Gastrocnemius medialis (tissue), 4 donors: Measurements from ENCODE around the gene RNF224. TPM values are rescaled to one million over a fixed set of nuclear protein-coding genes. Genes with fewer than 3 reads are reported as not detected.

Experiments used
- ATAC-seq, 2 donors: fragments of 150-250 bp; one replicate each; pipeline ENCODE4 v1.9.1; 2016
- DNase-seq, 2 donors: peaks; one replicate each; pipeline ENCODE4 v3.0.0-alpha.2; 2019
- H3K27ac ChIP-seq, 4 donors: fragments of 200-600 bp; sonication (generic); 1 replicate in 1 of 4; 2 replicates in 3 of 4; pipeline ENCODE4 v1.5.1; 2016 to 2018; ENCODE audit warnings: mild to moderate bottlenecking in 2 of 4, moderate library complexity in 1 of 4
- H3K27me3 ChIP-seq, 3 donors: fragments of 200-600 bp; sonication (generic) in 2 of 3; 1 replicate in 1 of 3; 2 replicates in 2 of 3; pipeline versions ENCODE4 v1.5.1 to v1.6.0; 2016 to 2019; ENCODE audit warnings: mild to moderate bottlenecking in 1 of 3, moderate library complexity in 1 of 3
- H3K36me3 ChIP-seq, 2 donors: fragments of 200-600 bp; sonication (generic) in 1 of 2; one replicate each; pipeline ENCODE4 v1.5.1; 2017 to 2018
- H3K4me1 ChIP-seq, 2 donors: fragments of 200-600 bp; sonication (generic) in 1 of 2; one replicate each; pipeline ENCODE4 v1.5.1; 2016 to 2017; ENCODE audit warnings: mild to moderate bottlenecking in 2 of 2
- H3K4me3 ChIP-seq, 4 donors: fragments of 200-600 bp; sonication (generic) in 3 of 4; 1 replicate in 1 of 4; 2 replicates in 3 of 4; pipeline ENCODE4 v1.5.1; 2016 to 2019; ENCODE audit warnings: mild to moderate bottlenecking in 2 of 4
- H3K9me3 ChIP-seq, 3 donors: fragments of 200-600 bp; sonication (generic) in 2 of 3; 1 replicate in 1 of 3; 2 replicates in 2 of 3; pipeline ENCODE4 v1.5.1; 2016 to 2019
- CTCF ChIP-seq, 5 experiments: fragments of 450-650 bp in 3 of 5; fragments of 200-600 bp in 2 of 5; sonication (generic) in 2 of 5; IDR thresholded peaks in 4 of 5; conservative IDR thresholded peaks in 1 of 5; 1 replicate in 4 of 5; 2 replicates in 1 of 5; pipeline ENCODE4 v1.5.1; 2016 to 2019; ENCODE audit warnings: antibody characterized with exemption in 5 of 5, mild to moderate bottlenecking in 3 of 5, moderate library complexity in 3 of 5
- POLR2A ChIP-seq, 2 donors: fragments of 450-650 bp; IDR thresholded peaks; one replicate each; pipeline ENCODE4 v1.6.1; 2017; ENCODE audit warnings: antibody characterized with exemption in 2 of 2, mild to moderate bottlenecking in 2 of 2, moderate library complexity in 2 of 2
- in situ Hi-C, 4 donors: fragments of 200-750 bp; cut with MboI; loops; one replicate each; pipeline versions ENCODE4 v1.15.0 to v1.8.0; 2017; ENCODE audit warnings: low sequenced_read_pairs in 4 of 4
- intact Hi-C: fragments of 100-400 bp; cut with DNase I; formaldehyde crosslinking; loops from one replicate; pipeline ENCODE4 v1.15.1; 2023; ENCODE audit warnings: low total_unique reads
- total RNA-seq, 4 donors: library from RNA; depleted of rRNA; stranded (reverse); fragments of >200 nt; gene quantifications; one replicate each; pipeline versions ENCODE4 v1.1.0 to v1.2.3, GENCODE V29; 2016

Gene RNF224
- total RNA-seq, 4 donors from 2014 or later, result not detected

- Histone ChIP-seq H3K27ac (peak overlapping the region in 2 of 4 donors; percentile 46 to 98), H3K9me3 (no peaks in the 10 kb centered on the region), H3K36me3 (peaks cover 0 to 23% of the 10 kb centered on the region in 2 donors), H3K27me3 (no peaks in the 10 kb centered on the region), H3K4me1 (peaks cover 47 to 61% of the 10 kb centered on the region in 2 donors), H3K4me3 (no peak overlapping the region)
- no peak for DNase-seq
- in situ Hi-C loops, result no loop called here
- no peak for ATAC-seq
- TF ChIP-seq POLR2A (IDR thresholded peaks at IDR 0.05) (no peak), CTCF (IDR thresholded peaks at IDR 0.05 in 4 of 5, conservative IDR thresholded peaks at IDR 0.05 in 1 of 5) (no peak)
- intact Hi-C loops, result loop anchor here (5.0 kb wide), 1 partner anchor 42 kb away; the partner anchor contains the start of gene TPRN
Measured at GRCh38 chr9:137243626-137244485, 16.6 kb downstream of the RNF224 start.

DNA sequence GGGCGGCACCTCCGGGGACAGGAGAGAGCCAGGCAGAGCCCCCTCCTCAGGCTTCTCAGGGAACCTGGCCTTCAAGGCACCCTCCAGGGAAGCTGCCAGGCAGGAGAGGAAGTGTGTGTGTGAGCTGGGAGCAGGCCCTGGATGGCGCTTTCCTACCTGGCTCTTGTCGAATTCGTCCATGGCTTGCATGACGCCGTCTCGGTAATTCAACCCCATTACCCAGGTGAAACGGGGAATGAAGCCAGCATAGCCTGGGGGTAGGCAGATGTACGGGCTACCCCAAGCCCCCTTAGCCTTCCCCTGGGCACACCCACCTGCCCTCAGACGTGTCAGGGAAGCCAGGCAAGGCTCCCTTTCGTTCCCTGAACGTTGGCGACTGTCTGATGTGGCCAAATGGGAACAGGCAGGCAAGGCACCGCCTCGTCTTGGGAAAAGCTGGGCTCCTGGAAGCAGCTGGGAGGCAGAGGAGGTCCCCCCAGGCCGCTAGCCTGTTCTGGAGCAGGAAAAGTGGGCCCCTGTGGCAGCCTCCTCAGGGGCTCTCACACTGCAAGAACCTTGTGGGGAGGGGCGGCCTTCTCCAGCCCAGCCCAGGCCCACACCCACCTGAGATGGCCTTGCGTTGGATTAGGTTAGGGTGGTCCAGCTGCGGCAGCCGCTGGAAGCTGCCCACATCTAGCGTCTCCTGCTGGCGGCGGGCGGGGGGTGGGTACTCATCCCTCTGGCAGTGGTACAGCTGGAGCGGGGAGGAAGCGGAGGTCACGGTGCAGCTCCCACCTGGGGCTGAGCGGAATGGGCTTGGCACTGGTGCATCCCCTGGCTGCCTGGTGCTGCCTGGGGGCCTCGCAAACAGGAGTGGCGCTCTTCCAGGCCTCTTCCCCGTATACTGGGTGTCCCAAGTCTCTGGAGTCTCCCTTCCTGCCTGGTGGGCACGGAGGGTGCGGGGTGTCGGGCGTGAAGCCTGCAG, 17.5 kb downstream of the RNF224 start:
- no peaks in the 10 kb centered on the region for H3K9me3 ChIP-seq
- peaks cover 38 to 53% of the 10 kb centered on the region in 2 donors for H3K4me1 ChIP-seq
- peaks cover 0 to 23% of the 10 kb centered on the region in 2 donors for H3K36me3 ChIP-seq
- H3K27ac ChIP-seq, result peak overlapping the region in 2 of 4 donors; percentile 46 to 98
- no peak for TF ChIP-seq POLR2A (IDR thresholded peaks at IDR 0.05)
- ATAC-seq, result no peak
- H3K27me3 ChIP-seq, result no peaks in the 10 kb centered on the region
- no peak for DNase-seq
- no peak overlapping the region for H3K4me3 ChIP-seq
- intact Hi-C loops, result loop anchor here (5.0 kb wide), 1 partner anchor 42 kb away; the partner anchor contains the start of gene TPRN
- in situ Hi-C loops, result no loop called here

GRCh38 chr9:137245450-137246421, 18.4 kb downstream of the RNF224 start:
- Histone ChIP-seq H3K27ac (no peak overlapping the region), H3K27me3 (no peaks in the 10 kb centered on the region), H3K36me3 (peaks cover 0 to 23% of the 10 kb centered on the region in 2 donors), H3K4me3 (no peak overlapping the region), H3K4me1 (peaks cover 42 to 55% of the 10 kb centered on the region in 2 donors), H3K9me3 (no peaks in the 10 kb centered on the region)
- ATAC-seq, result no peak
- no peak for DNase-seq
- TF ChIP-seq POLR2A (IDR thresholded peaks at IDR 0.05) (no peak), CTCF (IDR thresholded peaks at IDR 0.05 in 4 of 5, conservative IDR thresholded peaks at IDR 0.05 in 1 of 5) (no peak)
- intact Hi-C loops, result no loop called here
- in situ Hi-C loops, result no loop called here

DNA sequence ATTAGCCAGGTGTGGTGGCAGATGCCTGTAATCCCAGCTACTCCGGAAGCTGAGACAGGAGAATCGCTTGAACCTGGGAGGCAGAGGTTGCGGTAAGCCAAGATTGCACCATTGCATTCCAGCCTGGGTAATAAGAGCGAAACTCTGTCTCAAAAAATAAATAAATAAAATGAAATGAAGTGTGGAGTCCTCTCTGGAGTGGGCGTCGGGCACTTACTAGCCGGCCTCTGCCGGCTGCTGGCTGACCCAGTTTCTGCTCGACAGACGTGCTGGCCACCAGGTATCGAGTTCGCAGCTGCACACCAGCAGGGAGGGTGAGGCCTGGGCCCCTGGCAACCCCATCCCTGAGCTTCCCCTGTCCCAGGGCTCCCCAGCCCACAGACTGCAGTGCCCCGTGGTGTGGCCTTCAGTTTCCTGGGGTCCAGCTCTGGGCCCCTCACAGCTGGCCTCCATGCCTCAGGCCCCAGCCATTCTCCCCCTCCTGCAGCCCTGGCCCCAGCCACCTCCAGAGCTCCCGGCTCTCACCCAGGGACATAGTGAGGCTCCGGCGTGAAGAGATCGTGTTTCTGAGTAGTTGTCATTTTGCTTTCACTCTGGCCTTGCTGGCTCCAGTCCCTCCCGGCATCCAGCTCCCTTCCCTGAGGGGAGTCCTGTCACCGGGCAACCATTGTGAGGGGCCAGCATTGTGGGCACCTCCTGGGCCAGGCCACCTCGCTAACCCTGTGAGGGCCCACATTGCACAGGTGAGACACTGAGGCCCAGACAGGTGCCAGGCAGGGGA, 20.0 kb downstream of the RNF224 start:
- ATAC-seq (peak; percentile 64 to 75), DNase-seq (peak in 1 of 2 donors; percentile 49)
- peak overlapping the region in 1 of 4 donors; percentile 13 for H3K4me3 ChIP-seq
- intact Hi-C loops (no loop called here), in situ Hi-C loops (no loop called here)
- H3K27ac ChIP-seq, result peak overlapping the region; percentile 60 to 79 (median 66)
- no peaks in the 10 kb centered on the region for H3K9me3 ChIP-seq
- H3K4me1 ChIP-seq, result peaks cover 39 to 48% of the 10 kb centered on the region in 2 donors
- TF ChIP-seq POLR2A (IDR thresholded peaks at IDR 0.05) (no peak), CTCF (IDR thresholded peaks at IDR 0.05 in 4 of 5, conservative IDR thresholded peaks at IDR 0.05 in 1 of 5) (no peak)
- H3K27me3 ChIP-seq, result no peaks in the 10 kb centered on the region
- peaks cover 0 to 16% of the 10 kb centered on the region in 2 donors for H3K36me3 ChIP-seq
